Gastroesophageal sphincter (tissue), 3 donors: ENCODE results near the gene SLC35E1.

Experiments
- CTCF ChIP-seq, 4 experiments: fragments of 200-600 bp in 2 of 4; fragments of 450-650 bp in 2 of 4; sonication (generic) in 1 of 4; IDR thresholded peaks; one replicate each; pipeline ENCODE4 v1.5.1; 2017 to 2019; ENCODE audit warnings: antibody characterized with exemption in 4 of 4, mild to moderate bottlenecking in 2 of 4, moderate library complexity in 2 of 4
- POLR2A ChIP-seq, 2 donors: fragments of 450-650 bp; IDR thresholded peaks; one replicate each; pipeline ENCODE4 v1.6.1; 2017; ENCODE audit warnings: antibody characterized with exemption in 2 of 2, mild to moderate bottlenecking in 2 of 2, moderate library complexity in 1 of 2
- POLR2AphosphoS5 ChIP-seq: sonication (generic); formaldehyde crosslinking; IDR thresholded peaks from one replicate; pipeline ENCODE4 v1.6.1; 2017; ENCODE audit warnings: antibody characterized with exemption

DNA sequence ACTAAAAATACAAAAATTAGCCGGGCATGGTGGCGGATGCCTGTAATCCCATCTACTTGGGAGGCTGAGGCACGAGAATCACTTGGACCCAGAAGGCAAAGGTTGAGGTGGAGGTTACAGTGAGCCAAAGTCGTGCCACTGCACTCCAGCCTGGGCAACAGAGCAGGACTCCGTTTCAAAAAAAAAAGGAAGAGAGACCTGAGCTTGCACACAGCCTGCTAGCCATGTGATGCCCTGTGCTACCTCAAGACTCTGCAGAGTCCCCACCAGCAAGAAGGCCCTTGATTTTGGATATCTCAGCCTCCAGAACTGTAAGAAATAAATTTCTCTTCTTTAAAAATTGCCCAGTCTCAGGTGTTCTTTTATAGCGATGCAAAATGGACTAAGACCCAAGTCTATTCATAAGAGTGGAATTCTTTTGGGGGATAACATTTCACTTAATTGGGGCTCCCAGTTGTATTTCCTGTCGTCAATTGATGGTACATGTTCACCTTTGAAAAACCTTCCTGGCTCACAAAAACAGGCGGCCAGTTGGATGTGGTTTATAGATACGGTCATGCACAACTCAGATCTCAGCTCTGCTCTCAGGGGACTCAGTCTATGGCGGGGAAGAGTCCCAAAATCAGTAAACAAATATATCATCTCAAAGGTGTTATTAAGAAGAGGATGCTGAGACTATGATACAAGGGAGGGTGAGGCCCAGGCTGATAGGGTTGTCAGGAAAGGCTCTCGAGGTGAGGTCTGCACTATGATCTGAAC is 27.6 kb downstream of the SLC35E1 start:
- TF ChIP-seq CTCF (IDR thresholded peaks at IDR 0.05) (no peak), POLR2A (IDR thresholded peaks at IDR 0.05) (no peak), POLR2AphosphoS5 (no peak)
